Kidney epithelial cell (primary cell): ENCODE measurements around the gene PDE6G. TPM values are rescaled to one million over a fixed set of nuclear protein-coding genes. Genes with fewer than 3 reads are reported as not detected.

Experiments
- DNase-seq: peaks from one replicate; pipeline ENCODE4 v3.0.0-alpha.2; 2010; ENCODE audit warnings: low read depth
- H3K27me3 ChIP-seq: 2 replicates; pipeline ENCODE4 v1.6.0; 2011; ENCODE audit warnings: low read length; ENCODE audit not compliant: control insufficient read depth, insufficient read depth
- H3K36me3 ChIP-seq: 2 replicates; pipeline ENCODE4 v1.5.1; 2011; ENCODE audit warnings: low read length; ENCODE audit not compliant: control insufficient read depth, insufficient read depth
- H3K4me3 ChIP-seq: 2 replicates; pipeline ENCODE4 v1.5.1; 2011; ENCODE audit warnings: low read depth, mild to moderate bottlenecking, control low read depth, low read length
- total RNA-seq: library from RNA; depleted of rRNA; stranded (reverse); fragments of >200 nt; gene quantifications from 2 replicates; pipeline ENCODE4 v1.2.3, GENCODE V29; 2015
- TF ChIP-seq, protein P1 (sequence below): IDR thresholded peaks from 2 replicates; pipeline ENCODE4 v1.5.1; 2011; ENCODE audit warnings: mild to moderate bottlenecking, moderate library complexity, low read length, control low read depth, inconsistent platforms; ENCODE audit not compliant: insufficient read depth, poor library complexity, severe bottlenecking

PDE6G gene
- total RNA-seq, 1 donor from 2014 or later: 2.2 TPM

GRCh38 chr17:81647640-81648012 is 8.7 kb downstream of the PDE6G start:
- no peaks in the 10 kb centered on the region for H3K36me3 ChIP-seq
- TF ChIP-seq, protein P1, sequence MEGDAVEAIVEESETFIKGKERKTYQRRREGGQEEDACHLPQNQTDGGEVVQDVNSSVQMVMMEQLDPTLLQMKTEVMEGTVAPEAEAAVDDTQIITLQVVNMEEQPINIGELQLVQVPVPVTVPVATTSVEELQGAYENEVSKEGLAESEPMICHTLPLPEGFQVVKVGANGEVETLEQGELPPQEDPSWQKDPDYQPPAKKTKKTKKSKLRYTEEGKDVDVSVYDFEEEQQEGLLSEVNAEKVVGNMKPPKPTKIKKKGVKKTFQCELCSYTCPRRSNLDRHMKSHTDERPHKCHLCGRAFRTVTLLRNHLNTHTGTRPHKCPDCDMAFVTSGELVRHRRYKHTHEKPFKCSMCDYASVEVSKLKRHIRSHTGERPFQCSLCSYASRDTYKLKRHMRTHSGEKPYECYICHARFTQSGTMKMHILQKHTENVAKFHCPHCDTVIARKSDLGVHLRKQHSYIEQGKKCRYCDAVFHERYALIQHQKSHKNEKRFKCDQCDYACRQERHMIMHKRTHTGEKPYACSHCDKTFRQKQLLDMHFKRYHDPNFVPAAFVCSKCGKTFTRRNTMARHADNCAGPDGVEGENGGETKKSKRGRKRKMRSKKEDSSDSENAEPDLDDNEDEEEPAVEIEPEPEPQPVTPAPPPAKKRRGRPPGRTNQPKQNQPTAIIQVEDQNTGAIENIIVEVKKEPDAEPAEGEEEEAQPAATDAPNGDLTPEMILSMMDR: no peak
- H3K4me3 ChIP-seq: no peak overlapping the region
- DNase-seq: no peak
- peaks cover 24% of the 10 kb centered on the region for H3K27me3 ChIP-seq

DNA sequence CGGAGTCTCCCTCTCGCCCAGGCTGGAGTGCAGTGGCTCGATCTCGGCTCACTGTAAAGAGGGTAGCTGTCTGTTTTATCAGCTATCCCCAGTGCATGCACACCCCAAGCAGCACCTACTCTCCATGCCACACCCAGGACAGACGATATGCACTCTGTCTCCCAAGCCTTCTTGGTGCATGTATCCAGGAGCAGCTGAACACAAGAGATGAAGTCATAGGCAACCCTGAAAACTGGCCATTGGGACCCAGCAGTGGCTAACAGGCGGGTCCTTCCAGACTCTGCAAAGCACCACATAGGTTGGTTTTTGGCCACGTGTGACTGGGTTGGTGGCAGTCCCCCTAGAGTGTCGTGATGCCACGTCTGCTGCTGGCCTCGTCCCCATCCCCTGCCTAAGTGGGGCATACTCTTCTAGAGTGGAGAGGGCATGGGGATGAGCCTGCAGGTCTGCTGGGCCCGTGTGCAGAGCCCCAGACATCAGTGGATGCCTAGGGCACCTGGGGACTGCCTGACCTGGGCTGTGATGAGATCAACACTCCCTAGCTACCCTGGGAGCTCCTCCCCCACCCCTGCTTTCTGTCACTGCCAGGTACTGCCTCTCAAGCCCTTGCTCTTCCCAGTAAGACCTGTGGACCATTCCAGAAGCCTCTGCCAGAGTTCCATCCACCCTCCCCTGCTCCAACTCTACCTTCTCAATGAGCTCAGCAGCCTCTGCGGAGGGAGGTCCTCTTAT is 9.3 kb downstream of the PDE6G start:
- TF ChIP-seq, protein P1: no peak
- Histone ChIP-seq H3K27me3 (peaks cover 24% of the 10 kb centered on the region), H3K36me3 (no peaks in the 10 kb centered on the region), H3K4me3 (no peak overlapping the region)
- no peak for DNase-seq

- TF ChIP-seq, protein P1: no peak
- H3K27me3 ChIP-seq: peaks cover 24% of the 10 kb centered on the region
These were observed 11.1 kb downstream of the PDE6G start for GRCh38 chr17:81644976-81645952.

DNA sequence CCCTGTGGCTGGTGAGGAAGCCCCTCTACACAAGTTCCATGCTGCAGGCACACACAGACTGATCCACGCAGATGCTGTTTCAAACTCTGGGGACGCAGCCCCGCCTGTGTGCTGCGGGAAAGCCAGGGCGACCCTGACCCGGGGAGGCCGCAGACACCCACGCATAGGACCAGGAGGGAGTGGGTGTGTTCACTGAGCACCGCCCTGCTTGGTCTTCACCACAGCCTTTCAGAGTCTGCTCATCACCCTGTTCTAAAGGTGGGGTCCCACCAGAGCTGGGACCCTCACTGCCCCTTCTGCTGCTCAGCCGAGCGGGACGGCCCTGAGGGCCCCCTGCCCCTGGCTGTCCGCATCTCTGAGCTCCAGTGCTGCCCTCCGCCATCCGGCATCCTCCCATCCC is 11.8 kb downstream of the PDE6G start:
- DNase-seq: no peak
- H3K4me3 ChIP-seq: no peak overlapping the region
- H3K27me3 ChIP-seq: peaks cover 24% of the 10 kb centered on the region
- TF ChIP-seq, protein P1: no peak
- H3K36me3 ChIP-seq: no peaks in the 10 kb centered on the region

More at GRCh38 chr17:81644976-81645952, 11.1 kb downstream of the PDE6G start:
- Histone ChIP-seq H3K4me3 (no peak overlapping the region), H3K36me3 (no peaks in the 10 kb centered on the region)
- DNase-seq: no peak

DNA sequence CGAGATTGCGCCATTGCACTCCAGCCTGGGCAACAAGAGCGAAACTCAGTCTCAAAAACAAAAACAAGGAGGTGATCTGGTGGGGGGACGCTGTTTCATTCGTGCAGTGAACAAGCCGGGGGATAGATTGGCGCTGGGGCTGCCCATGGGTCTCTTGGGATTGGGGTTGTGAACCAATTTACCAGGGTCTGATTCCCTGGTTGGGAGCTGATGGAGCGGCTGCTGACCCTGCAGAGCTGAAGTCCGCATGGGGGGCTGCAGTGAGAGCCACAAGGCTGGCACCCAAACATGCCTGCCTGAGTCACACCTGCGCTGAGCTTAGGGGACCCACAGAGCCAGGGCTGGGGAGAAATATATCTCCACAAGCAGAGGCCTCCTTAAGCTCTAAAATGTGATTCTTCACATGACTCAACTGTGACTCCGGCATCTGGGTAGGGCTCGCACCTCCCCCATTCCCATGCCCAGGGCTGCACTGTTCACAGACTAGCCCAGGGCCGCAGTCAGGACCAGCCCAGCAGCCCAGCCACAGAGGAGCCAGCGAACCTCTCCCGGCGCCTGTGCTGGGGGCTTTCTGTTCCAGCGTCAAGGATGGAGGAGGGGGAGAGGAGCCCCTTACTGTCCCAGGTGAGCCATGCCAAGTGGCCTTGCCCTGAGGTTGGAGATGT is 14.4 kb downstream of the PDE6G start:
- DNase-seq: no peak
- Histone ChIP-seq H3K4me3 (no peak overlapping the region), H3K27me3 (peaks cover 4% of the 10 kb centered on the region), H3K36me3 (no peaks in the 10 kb centered on the region)
- TF ChIP-seq, protein P1: no peak
